ENCODE data around the gene FNIP2.

The FNIP2 gene

DNA sequence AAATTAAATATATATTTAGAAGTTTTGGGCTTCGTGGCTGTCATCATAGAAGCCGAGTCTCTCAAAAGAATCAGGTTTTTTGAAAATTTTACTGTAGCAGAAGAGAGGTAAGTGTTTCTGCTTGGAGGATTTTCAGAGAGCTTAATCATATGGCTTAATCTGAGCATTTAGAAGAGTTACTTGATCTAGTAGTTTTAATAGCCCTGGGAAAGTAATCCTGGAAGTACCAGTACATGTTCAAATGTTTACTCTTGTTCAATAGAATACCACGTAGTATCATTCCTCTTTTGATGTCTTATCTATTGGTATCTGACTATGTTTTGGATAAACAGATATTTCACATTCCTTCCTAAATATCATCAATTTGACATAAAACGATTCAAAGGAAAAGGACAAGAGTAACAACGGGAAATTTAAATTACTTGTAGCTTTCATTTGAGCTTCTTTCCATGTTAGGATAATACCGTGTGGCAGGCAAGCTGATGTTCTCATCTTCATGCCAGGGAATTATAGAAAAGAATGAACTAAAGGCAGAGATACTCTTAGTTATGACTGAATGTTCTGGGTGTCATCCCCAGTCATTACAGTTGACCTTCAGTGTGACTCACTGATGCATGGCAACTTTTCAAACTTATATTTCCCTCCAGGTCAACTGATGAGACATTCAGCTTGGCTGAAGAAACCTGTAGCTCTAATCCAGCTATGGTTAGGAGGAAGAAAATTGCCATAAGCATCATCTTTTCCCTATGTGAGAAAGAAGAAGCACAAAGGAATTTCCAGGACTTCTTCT, 89.8 kb downstream of the FNIP2 start:
- DNase-seq (ENCODE audit: low read depth), result no peak
- H3K4me3 ChIP-seq (ENCODE audit: low read depth, low read length), result no peak overlapping the region
- TF ChIP-seq, protein P1, sequence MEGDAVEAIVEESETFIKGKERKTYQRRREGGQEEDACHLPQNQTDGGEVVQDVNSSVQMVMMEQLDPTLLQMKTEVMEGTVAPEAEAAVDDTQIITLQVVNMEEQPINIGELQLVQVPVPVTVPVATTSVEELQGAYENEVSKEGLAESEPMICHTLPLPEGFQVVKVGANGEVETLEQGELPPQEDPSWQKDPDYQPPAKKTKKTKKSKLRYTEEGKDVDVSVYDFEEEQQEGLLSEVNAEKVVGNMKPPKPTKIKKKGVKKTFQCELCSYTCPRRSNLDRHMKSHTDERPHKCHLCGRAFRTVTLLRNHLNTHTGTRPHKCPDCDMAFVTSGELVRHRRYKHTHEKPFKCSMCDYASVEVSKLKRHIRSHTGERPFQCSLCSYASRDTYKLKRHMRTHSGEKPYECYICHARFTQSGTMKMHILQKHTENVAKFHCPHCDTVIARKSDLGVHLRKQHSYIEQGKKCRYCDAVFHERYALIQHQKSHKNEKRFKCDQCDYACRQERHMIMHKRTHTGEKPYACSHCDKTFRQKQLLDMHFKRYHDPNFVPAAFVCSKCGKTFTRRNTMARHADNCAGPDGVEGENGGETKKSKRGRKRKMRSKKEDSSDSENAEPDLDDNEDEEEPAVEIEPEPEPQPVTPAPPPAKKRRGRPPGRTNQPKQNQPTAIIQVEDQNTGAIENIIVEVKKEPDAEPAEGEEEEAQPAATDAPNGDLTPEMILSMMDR (IDR thresholded peaks at IDR 0.05; ENCODE audit: low read depth, low read length, missing control alignments), result no peak

DNA sequence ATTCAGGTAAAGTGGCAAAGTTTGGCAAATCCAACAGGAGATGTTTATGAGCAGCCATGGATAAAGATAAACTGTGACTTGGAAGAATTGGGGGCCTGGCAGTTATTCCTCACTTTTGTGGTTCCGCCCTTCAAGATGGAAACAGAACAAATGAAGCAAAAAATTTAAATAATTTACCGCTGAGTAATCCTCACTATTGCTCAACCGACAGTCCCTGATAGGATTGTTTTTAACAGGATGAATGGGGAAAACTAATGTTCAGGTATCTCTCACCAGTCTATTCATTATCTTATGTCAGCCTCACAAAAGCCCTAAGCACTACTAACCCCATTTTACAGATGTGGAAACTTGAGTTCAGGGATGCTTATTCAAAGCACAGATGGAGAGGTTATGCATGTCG, 90.8 kb downstream of the FNIP2 start:
- no peak for DNase-seq (ENCODE audit: low read depth)
- no peak overlapping the region for H3K4me3 ChIP-seq (ENCODE audit: low read depth, low read length)
- TF ChIP-seq, protein P1 (IDR thresholded peaks at IDR 0.05; ENCODE audit: low read depth, low read length, missing control alignments), result no peak

DNA sequence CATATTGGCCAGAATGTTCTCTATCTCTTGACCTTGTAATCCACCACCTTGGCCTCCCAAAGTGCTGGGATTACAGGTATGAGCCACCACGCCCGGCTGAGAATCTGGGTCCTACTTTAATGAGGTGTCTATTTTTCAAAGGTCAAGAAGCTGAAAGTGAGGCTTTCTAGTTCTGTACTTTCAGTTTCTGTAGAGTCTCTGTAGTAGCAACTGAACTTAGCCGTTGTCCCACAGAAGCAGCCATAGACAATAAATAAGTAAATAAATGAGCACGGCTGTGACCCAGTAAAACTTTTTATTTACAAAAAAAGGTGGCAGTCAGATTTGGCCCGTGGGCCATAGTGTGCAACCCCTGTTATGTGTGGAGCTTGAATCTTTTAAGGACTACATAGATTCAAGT, 92.0 kb downstream of the FNIP2 start:
- TF ChIP-seq, protein P1 (IDR thresholded peaks at IDR 0.05; ENCODE audit: low read depth, low read length, missing control alignments), result no peak
- peak; percentile 39 for DNase-seq (ENCODE audit: low read depth)
- H3K4me3 ChIP-seq (ENCODE audit: low read depth, low read length), result no peak overlapping the region; the same call in 1 of the 2 replicates

DNA sequence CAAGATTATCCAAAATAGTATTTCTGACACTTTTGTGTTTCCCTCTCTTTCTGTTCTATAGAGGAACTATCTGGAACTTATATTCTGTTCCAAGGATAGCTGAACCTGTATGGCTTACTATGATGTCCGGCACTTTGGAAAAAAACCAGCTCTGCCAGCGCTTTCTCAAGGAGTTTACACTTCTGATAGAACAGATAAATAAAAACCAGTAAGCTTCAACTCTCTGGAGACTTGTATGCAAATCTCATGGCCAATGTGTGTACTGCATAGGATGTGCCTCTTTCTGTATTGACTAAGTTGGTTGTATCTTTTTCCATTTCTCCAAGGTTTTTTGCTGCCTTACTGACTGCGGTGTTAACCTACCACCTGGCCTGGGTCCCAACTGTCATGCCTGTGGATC, 92.5 kb downstream of the FNIP2 start:
- no peak for DNase-seq (ENCODE audit: low read depth)
- TF ChIP-seq, protein P1 (IDR thresholded peaks at IDR 0.05; ENCODE audit: low read depth, low read length, missing control alignments), result no peak

DNA sequence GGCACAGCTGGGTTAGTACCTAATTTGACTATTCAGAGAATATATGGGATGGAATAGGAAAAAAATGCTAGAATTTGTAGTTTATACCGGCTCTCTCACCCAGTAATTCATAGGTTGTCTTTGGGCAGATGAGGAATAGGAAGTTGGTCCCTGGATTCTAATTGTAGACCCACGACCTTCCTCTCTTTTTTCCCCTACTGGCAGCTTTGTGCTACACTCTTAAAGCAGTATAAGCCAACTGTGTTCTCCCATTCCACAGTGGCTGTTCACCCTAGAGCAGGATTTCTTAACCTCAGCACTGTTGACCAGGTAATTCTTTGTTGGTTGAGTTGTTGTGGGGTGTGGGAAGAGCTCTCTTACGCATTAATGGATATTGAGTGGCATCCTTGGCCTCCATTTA, 92.9 kb downstream of the FNIP2 start:
- TF ChIP-seq, protein P1 (IDR thresholded peaks at IDR 0.05; ENCODE audit: low read depth, low read length, missing control alignments), result peak; percentile 57
- no peak overlapping the region for H3K4me3 ChIP-seq (ENCODE audit: low read depth, low read length)
- DNase-seq (ENCODE audit: low read depth), result no peak

More for the DNA sequence above, 92.5 kb downstream of the FNIP2 start:
- no peak overlapping the region; the same call in 1 of the 2 replicates for H3K4me3 ChIP-seq (ENCODE audit: low read depth, low read length)

DNA sequence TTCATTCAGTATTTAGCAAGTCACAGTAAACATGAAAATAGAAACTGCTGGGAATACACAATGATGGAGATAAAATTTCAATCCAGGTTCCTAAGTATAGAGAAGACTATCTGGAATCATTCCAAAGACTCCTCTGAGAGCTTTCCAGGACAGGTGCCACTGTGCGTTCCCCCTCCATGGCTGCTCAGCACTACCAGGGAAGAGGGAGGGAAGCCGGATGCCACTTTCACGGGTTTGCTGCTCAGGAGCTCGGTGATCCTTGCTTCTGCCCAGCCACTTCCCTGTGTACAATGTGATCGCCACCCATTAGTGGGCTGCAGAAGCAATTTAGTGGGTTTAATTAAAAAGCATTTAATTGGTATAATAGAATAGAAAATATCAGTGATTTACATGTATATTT, 94.5 kb downstream of the FNIP2 start:
- H3K4me3 ChIP-seq (ENCODE audit: low read depth, low read length), result no peak overlapping the region
- TF ChIP-seq, protein P1 (IDR thresholded peaks at IDR 0.05; ENCODE audit: low read depth, low read length, missing control alignments), result no peak
- DNase-seq (ENCODE audit: low read depth), result no peak

Data from GM12864 (cell line).